Posterior vena cava (tissue), 2 donors: ENCODE measurements around the gene GALNTL6. TPM values are rescaled to one million over a fixed set of nuclear protein-coding genes. Genes with fewer than 3 reads are reported as not detected.

Source experiments
- DNase-seq: peaks from one replicate; pipeline ENCODE4 v3.0.0-alpha.2; 2020; ENCODE audit warnings: low spot score
- intact Hi-C, 2 donors: fragments of 100-400 bp; cut with DNase I; formaldehyde crosslinking; loops; one replicate each; pipeline versions ENCODE4 v1.14.1 to v1.14.2; 2022 to 2023
- total RNA-seq, 2 donors: library from RNA; stranded (reverse); fragmentation: NEBNext Ultra II Directional; extraction: Animal tissue kit (Norgen Biotek cat#: 25700); gene quantifications; one replicate each; pipeline ENCODE4 v1.2.1, GENCODE V29; 2021
- donor health status: DM: yes; HTN: yes; CAD: no.
- donor health status: DM: yes; HTN: yes; CAD: no.

GALNTL6 gene
- total RNA-seq, 2 donors from 2014 or later, result not detected

GRCh38 chr4:172481802-172482508, 668.8 kb downstream of the GALNTL6 start:
- intact Hi-C loops, result no loop called here
- no peak for DNase-seq

- no peak for DNase-seq
- intact Hi-C loops, result no loop called here
These were observed 671.8 kb downstream of the GALNTL6 start for GRCh38 chr4:172485007-172485406.

- intact Hi-C loops, result no loop called here
- no peak for DNase-seq
These were observed 673.3 kb downstream of the GALNTL6 start for GRCh38 chr4:172486531-172486930.

GRCh38 chr4:172489861-172490260, 676.7 kb downstream of the GALNTL6 start:
- intact Hi-C loops, result no loop called here
- DNase-seq, result no peak

GRCh38 chr4:172495769-172496168, 682.6 kb downstream of the GALNTL6 start:
- DNase-seq, result no peak
- intact Hi-C loops, result no loop called here

- intact Hi-C loops, result no loop called here
- no peak for DNase-seq
These were observed 684.1 kb downstream of the GALNTL6 start for GRCh38 chr4:172497321-172497720.

GRCh38 chr4:172514011-172514410, 700.8 kb downstream of the GALNTL6 start:
- intact Hi-C loops, result no loop called here

GRCh38 chr4:172514801-172515200, 701.6 kb downstream of the GALNTL6 start:
- intact Hi-C loops, result no loop called here
- DNase-seq, result no peak

More at GRCh38 chr4:172514011-172514410, 700.8 kb downstream of the GALNTL6 start:
- no peak for DNase-seq

GRCh38 chr4:172515266-172515879, 702.2 kb downstream of the GALNTL6 start:
- intact Hi-C loops, result no loop called here
- no peak for DNase-seq

- DNase-seq, result no peak
- intact Hi-C loops, result no loop called here
These were observed 704.2 kb downstream of the GALNTL6 start for GRCh38 chr4:172517391-172517790.

GRCh38 chr4:172521248-172521647, 708.0 kb downstream of the GALNTL6 start:
- DNase-seq, result no peak
- intact Hi-C loops, result no loop called here

- intact Hi-C loops, result no loop called here
- DNase-seq, result no peak
These were observed 708.5 kb downstream of the GALNTL6 start for GRCh38 chr4:172521680-172522079.

GRCh38 chr4:172543249-172543648, 730.0 kb downstream of the GALNTL6 start:
- no peak for DNase-seq
- intact Hi-C loops, result no loop called here

- intact Hi-C loops, result no loop called here
- DNase-seq, result no peak
These were observed 733.6 kb downstream of the GALNTL6 start for GRCh38 chr4:172546782-172547181.

GRCh38 chr4:172547724-172548123, 734.5 kb downstream of the GALNTL6 start:
- DNase-seq, result no peak
- intact Hi-C loops, result no loop called here

GRCh38 chr4:172553216-172553615, 740.0 kb downstream of the GALNTL6 start:
- intact Hi-C loops, result loop anchor here in 1 of 2 donors (5.0 kb wide), 1 partner anchor 664 kb away; no protein-coding TSS in a partner anchor
- no peak for DNase-seq

- intact Hi-C loops, result loop anchor here in 1 of 2 donors (5.0 kb wide), 1 partner anchor 663 kb away; no protein-coding TSS in a partner anchor
- no peak for DNase-seq
These were observed 741.4 kb downstream of the GALNTL6 start for GRCh38 chr4:172554588-172554987.

GRCh38 chr4:172555725-172556124, 742.5 kb downstream of the GALNTL6 start:
- intact Hi-C loops, result no loop called here
- no peak for DNase-seq

GRCh38 chr4:172573899-172574298, 760.7 kb downstream of the GALNTL6 start:
- no peak for DNase-seq
- intact Hi-C loops, result no loop called here

- intact Hi-C loops, result no loop called here
- no peak for DNase-seq
These were observed 765.5 kb downstream of the GALNTL6 start for GRCh38 chr4:172578712-172579111.

- intact Hi-C loops, result loop anchor here in 1 of 2 donors (5.0 kb wide), 2 partner anchors 1083 to 1308 kb away; no protein-coding TSS in a partner anchor
- no peak for DNase-seq
These were observed 771.6 kb downstream of the GALNTL6 start for GRCh38 chr4:172584816-172585215.
